OCI-LY7 (cell line): Measurements from ENCODE around the gene ZNF836.

Experiments used
- CTCF ChIP-seq: fragments of 200-600 bp; sonication (generic); conservative IDR thresholded peaks from 2 replicates; pipeline ENCODE4 v1.5.1; 2014; ENCODE audit warnings: mild to moderate bottlenecking, antibody characterized with exemption, low read length, moderate library complexity, mixed read lengths
- EZH2phosphoT487 ChIP-seq: fragments of 200-600 bp; sonication (generic); IDR thresholded peaks from 2 replicates; pipeline ENCODE4 v1.6.1; 2018; ENCODE audit warnings: low read depth, borderline replicate concordance, mild to moderate bottlenecking, mixed run types, antibody characterized with exemption, low read length, moderate library complexity, mixed read lengths

- TF ChIP-seq CTCF, result peak; percentile 88
- TF ChIP-seq EZH2phosphoT487, result no peak
These were observed 32.0 kb downstream of the ZNF836 start, which contains the start of gene ZNF616 for GRCh38 chr19:52139252-52140031.
